Heart left ventricle (tissue), 13 donors: Measurements from ENCODE around the gene PPM1M.

ENCODE experiments used
- POLR2A ChIP-seq, 2 donors: fragments of 450-650 bp; IDR thresholded peaks; one replicate each; pipeline ENCODE4 v1.6.1; 2017; ENCODE audit warnings: antibody characterized with exemption in 2 of 2, mild to moderate bottlenecking in 2 of 2, moderate library complexity in 2 of 2
- TF ChIP-seq, protein P1 (sequence below), 12 donors: fragments of 200-600 bp; sonication (generic) in 4 of 12; IDR thresholded peaks; one replicate each; pipeline versions ENCODE4 v1.5.0 to v1.8.0; 2018 to 2022; ENCODE audit warnings: antibody characterized with exemption in 12 of 12, mild to moderate bottlenecking in 5 of 12
- donor health status: ischemic (EF 13 %, LVEDD 7.1; RV severe dilation, severe dysfunction).
- donor health status: DM: no; HTN: yes; CAD: no.
- donor health status: DM: no; HTN: no; CAD: no.
- donor health status: ischemic (EF 25% LVEDD 6.9; RV normal size, moderate dysfunction).
- donor health status: ischemic (EF 25% LVEDD 5.7; RV mildly dilated, moderate dysfunction).
- donor health status: ischemic (EF 35%, LVEDD 5.7; RV mildly dilated, moderate dysfunction).
- donor health status: nonischemic (EF 11% LVEDD 7.7; RV severe dilation, severe dysfunction).
- donor health status: DM: yes; HTN: yes; CAD: no.
- donor health status: PGD.
- donor health status: ischemic (EF 29% LVEDD 5.4; RV normal size, mild dysfunction).
- donor health status: nonischemic (EF 23%, LVEDD 6.1; RV moderate dilation, normal function).

GRCh38 chr3:52256622-52257021 lies 11.1 kb downstream of the PPM1M start:
- TF ChIP-seq, protein P1, sequence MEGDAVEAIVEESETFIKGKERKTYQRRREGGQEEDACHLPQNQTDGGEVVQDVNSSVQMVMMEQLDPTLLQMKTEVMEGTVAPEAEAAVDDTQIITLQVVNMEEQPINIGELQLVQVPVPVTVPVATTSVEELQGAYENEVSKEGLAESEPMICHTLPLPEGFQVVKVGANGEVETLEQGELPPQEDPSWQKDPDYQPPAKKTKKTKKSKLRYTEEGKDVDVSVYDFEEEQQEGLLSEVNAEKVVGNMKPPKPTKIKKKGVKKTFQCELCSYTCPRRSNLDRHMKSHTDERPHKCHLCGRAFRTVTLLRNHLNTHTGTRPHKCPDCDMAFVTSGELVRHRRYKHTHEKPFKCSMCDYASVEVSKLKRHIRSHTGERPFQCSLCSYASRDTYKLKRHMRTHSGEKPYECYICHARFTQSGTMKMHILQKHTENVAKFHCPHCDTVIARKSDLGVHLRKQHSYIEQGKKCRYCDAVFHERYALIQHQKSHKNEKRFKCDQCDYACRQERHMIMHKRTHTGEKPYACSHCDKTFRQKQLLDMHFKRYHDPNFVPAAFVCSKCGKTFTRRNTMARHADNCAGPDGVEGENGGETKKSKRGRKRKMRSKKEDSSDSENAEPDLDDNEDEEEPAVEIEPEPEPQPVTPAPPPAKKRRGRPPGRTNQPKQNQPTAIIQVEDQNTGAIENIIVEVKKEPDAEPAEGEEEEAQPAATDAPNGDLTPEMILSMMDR (IDR thresholded peaks at IDR 0.05): no peak
- TF ChIP-seq POLR2A (IDR thresholded peaks at IDR 0.05): no peak
